Measurements from ENCODE around the gene TRIM40.

GRCh38 chr6:30136570-30137286 lies 788 bp downstream of the TRIM40 start:
- TF ChIP-seq POLR2A (IDR thresholded peaks at IDR 0.05; ENCODE audit: low read length) (no peak), GATA1 (IDR thresholded peaks at IDR 0.05; ENCODE audit: low read depth, low read length) (no peak)

Measured in erythroblast (primary cell).